ENCODE data around the gene GRHPR. TPM values are rescaled to one million over a fixed set of nuclear protein-coding genes. Genes with fewer than 3 reads are reported as not detected.
"Not testable (repeated sequence)": the region's sequence is repeated elsewhere in the genome, so short reads cannot be mapped to it uniquely, and the experiment has no call there.

Gene GRHPR
- polyA plus RNA-seq, 3 donors, result 124 to 146 (median 132) TPM

- DNase-seq (ENCODE audit: low read depth in 3 of 3, low spot score in 2 of 3), result no peak
Measured at GRCh38 chr9:37420271-37421215, 2.0 kb upstream of the GRHPR start.

GRCh38 chr9:37421914-37422288, 595 bp upstream of the GRHPR start:
- no peak for DNase-seq (ENCODE audit: low read depth in 3 of 3, low spot score in 2 of 3)

DNA sequence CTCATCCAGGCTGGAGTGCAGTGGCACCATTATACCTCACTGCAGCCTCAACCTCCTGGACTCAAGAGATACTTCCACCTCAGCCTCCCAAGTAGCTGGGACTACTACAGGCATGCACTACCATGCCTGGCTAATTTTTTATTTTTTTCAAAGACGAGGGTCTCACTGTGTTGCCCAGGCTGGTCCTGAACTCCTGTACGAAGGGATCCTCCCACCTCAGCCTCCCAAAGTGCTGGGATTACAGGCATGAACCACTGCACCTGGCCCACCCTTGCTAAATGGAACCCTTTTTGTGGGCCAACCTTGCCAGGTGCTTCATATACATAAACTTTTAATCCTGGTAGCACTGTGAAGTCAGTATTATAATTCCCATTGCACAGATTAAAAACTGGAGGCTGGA, 1.0 kb downstream of the GRHPR start:
- DNase-seq (ENCODE audit: low read depth in 3 of 3, low spot score in 2 of 3), result no peak

DNA sequence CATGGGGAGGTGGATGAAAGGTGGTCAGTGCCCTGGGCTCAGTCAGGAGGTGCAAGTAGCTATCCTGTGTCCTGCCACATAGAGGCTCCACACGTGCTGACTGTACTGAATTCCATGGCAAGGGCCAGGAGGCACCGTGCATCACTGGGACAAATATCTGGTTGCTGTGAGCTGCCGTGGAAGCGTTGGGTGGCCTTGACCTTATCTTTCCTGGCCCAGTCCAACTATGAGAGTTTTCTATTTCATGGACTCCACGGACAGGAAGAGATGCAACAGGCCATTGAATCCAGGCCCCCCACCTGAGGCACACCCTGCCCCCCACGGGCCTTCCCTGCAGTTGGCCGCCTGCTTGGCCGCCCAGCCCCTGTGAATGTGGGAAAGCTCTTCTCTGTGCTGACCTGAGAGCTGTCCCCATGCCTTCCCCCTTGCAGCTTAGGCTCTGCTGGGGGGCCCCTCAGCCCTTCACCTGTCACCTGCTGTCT, 1.7 kb downstream of the GRHPR start:
- no peak for DNase-seq (ENCODE audit: low read depth in 3 of 3, low spot score in 2 of 3)

DNA sequence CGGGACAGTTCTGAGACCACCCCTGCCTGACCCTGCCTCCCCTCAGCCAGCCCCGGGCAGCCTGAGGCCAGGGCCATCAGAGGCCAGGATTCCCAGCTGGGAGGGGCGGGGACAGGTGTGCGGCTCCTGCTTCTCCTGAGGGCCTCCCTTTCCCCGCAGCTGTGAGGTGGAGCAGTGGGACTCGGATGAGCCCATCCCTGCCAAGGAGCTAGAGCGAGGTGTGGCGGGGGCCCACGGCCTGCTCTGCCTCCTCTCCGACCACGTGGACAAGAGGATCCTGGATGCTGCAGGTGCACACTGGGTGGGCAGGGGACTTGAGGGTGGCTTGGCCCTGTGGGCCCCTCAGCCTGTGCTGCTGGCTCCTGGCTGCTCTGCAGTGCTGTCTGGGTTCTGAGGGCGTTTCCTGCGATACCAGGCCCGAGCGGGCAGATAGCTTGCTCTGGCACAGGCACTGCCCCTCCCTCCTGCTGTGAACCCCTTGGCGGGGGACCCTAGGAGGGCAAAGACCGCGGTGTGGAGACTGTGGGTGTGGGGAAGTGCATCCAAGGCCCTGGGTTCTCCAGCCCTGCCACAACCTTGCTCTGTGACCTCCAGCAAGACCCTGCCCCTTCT, 2.3 kb downstream of the GRHPR start:
- no peak for DNase-seq (ENCODE audit: low read depth in 3 of 3, low spot score in 2 of 3)

GRCh38 chr9:37425298-37425752, 2.8 kb downstream of the GRHPR start:
- DNase-seq (ENCODE audit: low read depth in 3 of 3, low spot score in 2 of 3), result no peak

DNA sequence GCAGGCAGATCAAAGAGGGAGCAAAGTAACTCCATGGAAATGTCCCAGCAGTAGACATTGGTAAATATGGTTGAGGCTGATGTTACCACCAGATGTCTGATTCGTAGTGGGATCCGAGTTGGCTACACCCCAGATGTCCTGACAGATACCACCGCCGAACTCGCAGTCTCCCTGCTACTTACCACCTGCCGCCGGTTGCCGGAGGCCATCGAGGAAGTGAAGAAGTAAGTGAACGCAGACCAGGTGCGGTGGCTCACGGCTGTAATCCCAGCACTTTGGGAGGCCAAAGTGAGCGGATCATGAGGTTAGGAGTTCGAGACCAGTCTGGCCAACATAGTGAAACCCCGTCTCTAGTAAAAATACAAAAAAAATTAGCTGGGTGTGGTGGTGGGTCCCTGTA, 3.9 kb downstream of the GRHPR start:
- not testable (repeated sequence) for DNase-seq (ENCODE audit: low read depth in 3 of 3, low spot score in 2 of 3)

- no peak for DNase-seq (ENCODE audit: low read depth in 3 of 3, low spot score in 2 of 3)
Measured at GRCh38 chr9:37426846-37427245, 4.3 kb downstream of the GRHPR start.

DNA sequence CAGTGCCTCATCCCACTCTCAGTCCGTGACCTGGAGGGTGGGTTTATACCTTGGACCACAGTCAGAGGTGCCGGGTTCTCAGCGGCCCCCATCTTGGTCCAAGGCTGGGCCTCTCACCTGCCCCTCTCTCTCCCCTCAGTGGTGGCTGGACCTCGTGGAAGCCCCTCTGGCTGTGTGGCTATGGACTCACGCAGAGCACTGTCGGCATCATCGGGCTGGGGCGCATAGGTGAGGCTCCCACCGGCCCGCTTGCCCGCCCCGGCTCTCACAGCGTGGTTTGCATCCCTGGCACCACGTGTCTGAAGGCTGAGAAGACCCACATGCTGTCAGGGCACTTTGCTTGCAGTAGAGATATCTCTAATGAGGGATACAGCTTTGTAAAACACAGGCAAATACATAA, 5.8 kb downstream of the GRHPR start:
- no peak for DNase-seq (ENCODE audit: low read depth in 3 of 3, low spot score in 2 of 3)

DNA sequence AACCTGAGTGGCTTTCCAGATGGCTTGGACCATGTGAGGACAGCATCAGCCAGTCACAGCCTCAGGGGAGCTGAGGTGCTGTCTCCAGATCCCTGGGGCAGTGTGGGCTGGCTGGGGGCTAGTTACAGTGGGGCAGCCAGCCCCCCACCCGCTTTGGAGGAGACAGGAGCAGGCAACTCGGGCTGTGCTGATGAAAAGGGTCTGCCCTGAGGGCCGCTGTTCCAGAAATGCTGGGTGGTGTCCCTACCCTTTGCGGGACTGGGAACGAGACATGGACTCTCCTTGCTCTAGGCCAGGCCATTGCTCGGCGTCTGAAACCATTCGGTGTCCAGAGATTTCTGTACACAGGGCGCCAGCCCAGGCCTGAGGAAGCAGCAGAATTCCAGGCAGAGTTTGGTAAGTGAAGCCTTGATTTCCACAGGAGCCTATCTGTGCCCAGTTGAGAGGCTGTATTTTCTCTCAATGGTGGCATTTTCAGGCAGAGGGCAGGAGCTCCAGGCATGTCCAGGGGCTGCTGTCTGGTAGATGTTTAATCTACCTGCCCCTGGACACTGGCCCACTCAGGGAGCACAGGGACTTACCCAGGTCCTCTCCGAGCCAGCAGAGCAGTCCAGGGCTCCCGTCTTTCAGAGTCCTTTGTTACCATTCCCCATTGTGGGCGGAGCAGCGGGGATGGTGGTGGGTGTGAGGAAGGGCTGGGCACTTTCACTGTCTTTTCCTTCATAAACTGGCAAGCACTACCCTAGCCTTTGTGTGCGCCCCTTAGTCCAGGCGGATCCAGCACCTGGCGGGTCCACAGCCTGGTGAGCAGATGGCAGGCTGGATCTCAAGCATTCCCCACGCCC, 7.2 kb downstream of the GRHPR start:
- DNase-seq (ENCODE audit: low read depth in 3 of 3, low spot score in 2 of 3), result no peak

DNA sequence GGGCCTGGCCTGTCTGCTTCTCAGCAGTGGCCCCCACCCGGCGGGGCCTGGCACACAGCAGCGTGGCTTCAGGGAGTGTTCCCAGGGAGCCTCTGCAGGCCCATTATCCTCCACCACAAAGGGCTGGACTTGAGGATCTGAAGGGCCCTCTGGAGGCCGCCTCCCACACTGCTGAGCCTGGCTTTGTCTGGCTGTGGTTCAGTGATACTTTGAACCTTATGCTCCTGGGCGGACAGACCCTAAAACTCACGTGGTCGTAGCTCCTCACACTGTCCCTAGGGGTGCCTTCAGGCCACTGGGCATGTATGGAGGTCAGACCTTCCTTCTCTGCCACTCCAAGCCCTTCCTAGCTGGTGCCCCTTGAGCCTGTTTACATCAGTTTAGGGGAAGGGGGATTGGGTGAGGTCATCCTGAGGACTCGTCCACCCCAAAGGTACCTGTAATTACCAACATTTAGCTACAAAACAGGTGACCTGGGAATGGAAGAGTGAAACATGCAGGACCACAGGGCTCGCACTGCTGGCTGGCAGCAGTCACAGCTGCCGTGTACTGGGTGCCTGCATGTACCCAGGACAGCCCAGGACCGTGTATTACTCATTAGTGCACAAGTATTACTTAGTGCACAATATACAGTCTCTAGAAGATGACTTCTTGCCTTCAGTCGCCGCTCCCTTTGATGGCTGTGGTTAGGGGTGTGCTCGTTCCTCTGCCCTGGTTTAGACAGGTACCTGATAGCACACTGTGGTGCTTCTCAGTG, 8.5 kb downstream of the GRHPR start:
- DNase-seq (ENCODE audit: low read depth in 3 of 3, low spot score in 2 of 3), result no peak

GRCh38 chr9:37432020-37432419, 9.5 kb downstream of the GRHPR start:
- DNase-seq (ENCODE audit: low read depth in 3 of 3, low spot score in 2 of 3), result no peak

DNA sequence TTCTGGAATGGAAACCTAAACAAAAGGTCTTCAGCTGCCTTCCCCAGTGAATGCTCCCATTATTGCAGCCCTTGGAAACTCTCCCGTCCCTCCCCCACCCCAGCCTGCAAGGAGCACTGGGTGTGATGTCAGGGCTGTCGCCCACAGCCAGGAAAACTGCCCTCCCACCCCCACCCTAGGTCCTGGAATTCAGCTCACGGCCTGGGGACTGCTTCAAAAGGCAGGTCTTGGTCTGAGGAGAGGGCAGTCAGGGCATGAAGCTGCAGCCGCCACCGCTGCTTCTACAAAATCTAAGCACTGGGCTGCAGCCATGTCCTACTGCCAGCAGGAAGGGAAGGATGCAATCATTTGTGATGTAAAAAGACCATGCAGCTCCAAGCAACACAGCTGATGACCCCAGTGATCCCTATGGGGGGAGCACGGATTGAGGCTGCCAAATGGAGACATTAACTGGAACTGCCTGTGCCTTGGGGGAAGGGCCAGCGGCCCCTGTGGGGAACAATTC, 11.4 kb downstream of the GRHPR start:
- DNase-seq (ENCODE audit: low read depth in 3 of 3, low spot score in 2 of 3), result no peak

- DNase-seq (ENCODE audit: low read depth in 3 of 3, low spot score in 2 of 3), result no peak
Measured at GRCh38 chr9:37436540-37436939, 14.0 kb downstream of the GRHPR start.

DNA sequence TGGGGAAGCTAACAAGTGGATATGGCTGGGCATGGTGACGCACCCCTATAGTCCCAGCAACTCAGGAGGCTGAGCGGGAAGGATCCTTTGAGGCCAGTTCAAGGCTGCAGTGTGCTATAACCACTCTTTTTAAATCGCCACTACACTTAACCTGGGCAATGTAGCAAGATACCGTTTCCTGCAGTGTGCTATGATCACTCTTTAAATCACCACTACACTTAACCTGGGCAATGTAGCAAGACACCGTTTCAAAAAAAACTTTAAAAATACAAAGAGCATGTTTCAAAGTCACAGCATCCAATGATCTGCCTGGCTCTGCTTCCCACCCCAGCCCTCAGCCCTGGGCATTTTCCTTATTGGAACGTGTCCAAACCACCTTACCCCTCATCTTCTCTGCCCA, 14.5 kb downstream of the GRHPR start:
- no peak for DNase-seq (ENCODE audit: low read depth in 3 of 3, low spot score in 2 of 3)

- DNase-seq (ENCODE audit: low read depth in 3 of 3, low spot score in 2 of 3), result no peak
Measured at GRCh38 chr9:37437621-37438020, 15.1 kb downstream of the GRHPR start.

DNA sequence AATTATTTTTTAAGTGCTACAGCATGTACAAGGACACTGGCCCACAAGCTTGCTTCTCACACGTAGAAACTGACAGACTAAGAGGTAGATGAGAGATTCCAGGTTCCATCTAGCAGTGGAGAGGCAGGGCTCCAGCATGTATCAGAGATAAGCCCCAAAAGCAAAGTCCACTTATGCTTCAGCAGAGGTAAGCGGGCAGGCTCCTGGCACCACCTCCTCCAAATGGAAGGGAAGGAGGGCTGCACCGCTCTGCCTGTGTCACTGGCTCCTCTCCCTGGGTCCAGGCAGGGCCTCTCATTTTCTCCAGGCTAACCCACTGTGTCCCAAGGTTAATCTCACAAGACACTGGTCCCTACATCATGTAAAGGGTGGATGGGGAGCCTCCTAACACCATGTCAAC, 15.9 kb downstream of the GRHPR start:
- no peak for DNase-seq (ENCODE audit: low read depth in 3 of 3, low spot score in 2 of 3)

DNA sequence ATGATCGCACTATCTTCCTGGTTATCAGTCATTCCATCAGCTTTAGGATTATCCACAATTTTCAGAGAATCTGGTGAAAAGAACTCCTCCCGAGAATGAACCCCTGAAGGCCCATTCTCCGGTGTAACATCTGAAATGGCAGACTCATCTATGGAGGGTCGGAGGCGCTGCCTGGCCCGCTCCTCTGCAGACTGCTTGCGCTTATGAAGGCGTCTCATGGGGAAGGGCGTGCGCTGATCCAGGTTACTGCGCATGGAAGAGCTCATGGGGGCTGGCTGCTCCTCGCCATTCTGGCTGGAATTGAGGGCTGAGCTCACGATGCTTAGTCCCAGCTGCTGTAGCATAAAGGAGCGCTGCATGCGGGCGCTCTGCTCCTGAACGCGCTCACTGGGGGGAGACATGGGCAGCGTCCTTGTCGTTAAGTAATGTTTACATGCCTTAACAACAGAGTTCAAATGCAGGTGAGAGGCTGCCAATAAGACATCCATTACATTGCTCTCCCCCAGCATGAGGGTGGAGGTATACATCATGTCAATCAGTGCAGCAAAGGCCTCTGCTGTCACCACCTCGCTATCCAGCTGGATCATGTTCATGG, 19.4 kb downstream of the GRHPR start:
- DNase-seq (ENCODE audit: low read depth in 3 of 3, low spot score in 2 of 3), result no peak

DNA sequence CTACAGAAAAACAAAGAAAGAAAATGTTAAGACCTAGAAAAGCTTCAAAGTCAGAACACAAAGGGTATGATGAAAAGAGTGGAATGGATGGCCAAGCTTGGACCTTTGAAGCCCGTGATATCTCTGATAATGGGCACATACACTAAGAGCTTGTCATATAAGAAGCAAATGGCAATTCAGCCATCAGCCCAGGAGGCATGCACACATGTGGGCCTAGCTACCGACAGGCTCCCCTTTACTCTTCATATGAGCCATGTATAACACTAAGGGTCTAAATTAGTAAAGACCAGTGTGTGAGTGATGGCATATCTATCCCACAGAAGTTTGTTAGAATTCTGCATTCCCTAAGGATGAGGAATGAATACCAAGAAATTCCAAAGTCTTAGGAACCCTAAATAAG, 20.1 kb downstream of the GRHPR start:
- no peak for DNase-seq (ENCODE audit: low read depth in 3 of 3, low spot score in 2 of 3)

DNA sequence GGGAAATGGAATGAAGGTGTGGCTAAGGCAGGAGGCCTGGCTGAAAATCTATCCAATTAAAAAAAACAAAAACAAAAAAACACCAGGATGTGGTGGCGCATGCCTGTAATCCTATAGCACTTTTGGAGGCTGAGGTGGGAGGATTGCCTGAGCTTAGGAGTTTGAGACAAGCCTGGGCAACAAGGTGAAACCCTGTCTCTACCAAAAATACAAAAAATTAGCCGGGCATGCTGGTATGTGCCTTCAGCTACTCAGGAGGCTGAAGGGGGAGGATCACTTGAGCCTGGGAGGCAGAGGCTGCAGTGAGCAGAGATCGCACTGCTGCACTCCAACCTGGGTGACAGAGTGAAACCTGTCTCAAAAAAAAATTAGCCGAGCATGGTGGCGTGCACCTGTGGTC, 21.1 kb downstream of the GRHPR start:
- DNase-seq (ENCODE audit: low read depth in 3 of 3, low spot score in 2 of 3), result no peak
